PC-9 (cell line): ENCODE results near the gene COL8A2.

Source experiments
- EZH2 ChIP-seq: fragments of 200-600 bp; sonication (generic); IDR thresholded peaks from 2 replicates; pipeline ENCODE4 v1.8.0; 2017; ENCODE audit warnings: antibody characterized with exemption, low read depth
- TF ChIP-seq, protein P1 (sequence below): fragments of 200-600 bp; sonication (generic); conservative IDR thresholded peaks from 2 replicates; pipeline ENCODE4 v1.6.1; 2017; ENCODE audit warnings: mixed run types, antibody characterized with exemption, mild to moderate bottlenecking, moderate library complexity

GRCh38 chr1:36118447-36119204 lies 6.4 kb downstream of the COL8A2 start:
- TF ChIP-seq, protein P1, sequence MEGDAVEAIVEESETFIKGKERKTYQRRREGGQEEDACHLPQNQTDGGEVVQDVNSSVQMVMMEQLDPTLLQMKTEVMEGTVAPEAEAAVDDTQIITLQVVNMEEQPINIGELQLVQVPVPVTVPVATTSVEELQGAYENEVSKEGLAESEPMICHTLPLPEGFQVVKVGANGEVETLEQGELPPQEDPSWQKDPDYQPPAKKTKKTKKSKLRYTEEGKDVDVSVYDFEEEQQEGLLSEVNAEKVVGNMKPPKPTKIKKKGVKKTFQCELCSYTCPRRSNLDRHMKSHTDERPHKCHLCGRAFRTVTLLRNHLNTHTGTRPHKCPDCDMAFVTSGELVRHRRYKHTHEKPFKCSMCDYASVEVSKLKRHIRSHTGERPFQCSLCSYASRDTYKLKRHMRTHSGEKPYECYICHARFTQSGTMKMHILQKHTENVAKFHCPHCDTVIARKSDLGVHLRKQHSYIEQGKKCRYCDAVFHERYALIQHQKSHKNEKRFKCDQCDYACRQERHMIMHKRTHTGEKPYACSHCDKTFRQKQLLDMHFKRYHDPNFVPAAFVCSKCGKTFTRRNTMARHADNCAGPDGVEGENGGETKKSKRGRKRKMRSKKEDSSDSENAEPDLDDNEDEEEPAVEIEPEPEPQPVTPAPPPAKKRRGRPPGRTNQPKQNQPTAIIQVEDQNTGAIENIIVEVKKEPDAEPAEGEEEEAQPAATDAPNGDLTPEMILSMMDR, result no peak
- TF ChIP-seq EZH2, result no peak
